ENCODE results near the gene ABCA10. TPM values are rescaled to one million over a fixed set of nuclear protein-coding genes. Genes with fewer than 3 reads are reported as not detected.

The ABCA10 gene
- total and polyA plus RNA-seq, 2 of the 13 experiments (the other 11 are each of a cell fraction or from before 2014, with no cell fraction given) = 0.02 to 0.08 TPM

- TF ChIP-seq ARID2 (CRISPR knock-in tag; IDR thresholded peaks at IDR 0.05; ENCODE audit: borderline replicate concordance) = no peak
- TF ChIP-seq ZBTB20 (CRISPR knock-in tag; IDR thresholded peaks at IDR 0.05; ENCODE audit: borderline replicate concordance, low read depth) = no peak
- TF ChIP-seq ZNF777 (CRISPR knock-in tag; IDR thresholded peaks at IDR 0.05) = no peak
- TF ChIP-seq ZFP91 (CRISPR knock-in tag; IDR thresholded peaks at IDR 0.05; ENCODE audit: borderline replicate concordance) = no peak
- TF ChIP-seq ZBTB46 (CRISPR knock-in tag; IDR thresholded peaks at IDR 0.05; ENCODE audit: borderline replicate concordance) = no peak
- TF ChIP-seq ISL2 (CRISPR knock-in tag; IDR thresholded peaks at IDR 0.05) = peak; percentile 80
- TF ChIP-seq MLLT10 (CRISPR knock-in tag; IDR thresholded peaks at IDR 0.05) = no peak
- TF ChIP-seq ETS1 (CRISPR knock-in tag; IDR thresholded peaks at IDR 0.05) = no peak
- TF ChIP-seq E2F1 (CRISPR knock-in tag; IDR thresholded peaks at IDR 0.05) = no peak
- TF ChIP-seq ARID4A (CRISPR knock-in tag; IDR thresholded peaks at IDR 0.05; ENCODE audit: borderline replicate concordance) = peak; percentile 29; the same call in 1 of the 2 replicates
- TF ChIP-seq SNRNP70 (IDR thresholded peaks at IDR 0.05; ENCODE audit: low read depth, low read length) = no peak
- no peak for TF ChIP-seq ZNF296 (CRISPR knock-in tag; conservative IDR thresholded peaks at IDR 0.05)
- TF ChIP-seq ZNF737 (CRISPR knock-in tag; IDR thresholded peaks at IDR 0.05; ENCODE audit: borderline replicate concordance) = no peak
- no peak for TF ChIP-seq ZNF33B (CRISPR knock-in tag; IDR thresholded peaks at IDR 0.05)
- TF ChIP-seq ZC3H4 (CRISPR knock-in tag; IDR thresholded peaks at IDR 0.05; ENCODE audit: borderline replicate concordance) = no peak
- no peak for TF ChIP-seq TARDBP (CRISPR knock-in tag; IDR thresholded peaks at IDR 0.05)
- TF ChIP-seq MXD1 (CRISPR knock-in tag; IDR thresholded peaks at IDR 0.05) = no peak
These were observed 40.0 kb upstream of the ABCA10 start (continued) for GRCh38 chr17:69268543-69269014.
